OCI-LY7 (cell line): ENCODE measurements around the gene CHSY3. TPM values are rescaled to one million over a fixed set of nuclear protein-coding genes. Genes with fewer than 3 reads are reported as not detected.

ENCODE experiments used
- BruUV-seq: library from RNA; stranded (reverse); fragments of 400-500 nt; replicated peaks from 2 replicates; lab custom pipeline; 2021; lab: Mats Ljungman, UMichigan
- CTCF ChIA-PET: fragments of 300-600 bp; sonication (Branson Sonifier 250); formaldehyde crosslinking; loops from one replicate; lab custom pipeline; 2022; ENCODE audit warnings: antibody characterized with exemption; ENCODE audit not compliant: unreplicated experiment; lab: Charles Lee
- POLR2A ChIA-PET: fragments of 300-600 bp; sonication (Branson Sonifier 250); formaldehyde crosslinking; loops from one replicate; lab custom pipeline; 2022; ENCODE audit warnings: antibody characterized with exemption; lab: Charles Lee
- DNase-seq: peaks from one replicate; pipeline ENCODE4 v3.0.0-alpha.2; 2015; ENCODE audit warnings: low spot score
- H2AFZ ChIP-seq: fragments of 200-600 bp; sonication (generic), shearing (Covaris generic); 2 replicates; pipeline ENCODE4 v1.6.1; 2014; ENCODE audit warnings: mild to moderate bottlenecking, antibody characterized with exemption, low read length, moderate library complexity
- H3K27ac ChIP-seq: fragments of 200-600 bp; sonication (generic); 2 replicates; pipeline ENCODE4 v1.5.1; 2014; ENCODE audit warnings: mixed run types, low read depth, mild to moderate bottlenecking, moderate library complexity, low read length, inconsistent platforms; ENCODE audit not compliant: poor library complexity, severe bottlenecking
- H3K36me3 ChIP-seq: fragments of 200-600 bp; sonication (generic); 2 replicates; pipeline ENCODE4 v1.6.1; 2014; ENCODE audit warnings: mild to moderate bottlenecking, antibody characterized with exemption, low read length, moderate library complexity, mixed read lengths; ENCODE audit not compliant: insufficient read depth
- H3K4me1 ChIP-seq: fragments of 200-600 bp; sonication (generic); 2 replicates; pipeline ENCODE4 v1.5.1; 2014; ENCODE audit warnings: mild to moderate bottlenecking, low read length; ENCODE audit not compliant: insufficient read depth, poor library complexity, severe bottlenecking
- H3K4me2 ChIP-seq: fragments of 200-600 bp; sonication (generic); 2 replicates; pipeline ENCODE4 v1.6.1; 2014; ENCODE audit warnings: mild to moderate bottlenecking, low read length
- H3K4me3 ChIP-seq: fragments of 200-600 bp; sonication (generic); 2 replicates; pipeline ENCODE4 v1.5.1; 2014; ENCODE audit warnings: mild to moderate bottlenecking, low read depth, low read length; ENCODE audit not compliant: poor library complexity, severe bottlenecking
- H3K79me2 ChIP-seq: fragments of 200-600 bp; sonication (generic); 2 replicates; pipeline ENCODE4 v1.6.1; 2016; ENCODE audit warnings: low read depth, mild to moderate bottlenecking, low read length, moderate library complexity, mixed read lengths; ENCODE audit not compliant: insufficient read depth
- H3K9me2 ChIP-seq: fragments of 200-600 bp; sonication (generic); 2 replicates; pipeline ENCODE4 v1.6.1; 2016; ENCODE audit warnings: mild to moderate bottlenecking, low read length, mixed read lengths; ENCODE audit not compliant: insufficient read depth
- H3K9me3 ChIP-seq: fragments of 200-600 bp; sonication (generic); 2 replicates; pipeline ENCODE4 v1.6.1; 2014; ENCODE audit warnings: mild to moderate bottlenecking, mixed run types, low read length, mixed read lengths
- H4K20me1 ChIP-seq: fragments of 200-600 bp; sonication (generic); 2 replicates; pipeline ENCODE4 v1.6.1; 2014; ENCODE audit warnings: mild to moderate bottlenecking, antibody characterized with exemption, low read length, moderate library complexity, mixed read lengths; ENCODE audit not compliant: insufficient read depth
- CTCF ChIP-seq: fragments of 200-600 bp; sonication (generic); conservative IDR thresholded peaks from 2 replicates; pipeline ENCODE4 v1.5.1; 2014; ENCODE audit warnings: mild to moderate bottlenecking, antibody characterized with exemption, low read length, moderate library complexity, mixed read lengths
- EZH2phosphoT487 ChIP-seq: fragments of 200-600 bp; sonication (generic); IDR thresholded peaks from 2 replicates; pipeline ENCODE4 v1.6.1; 2018; ENCODE audit warnings: low read depth, borderline replicate concordance, mild to moderate bottlenecking, mixed run types, antibody characterized with exemption, low read length, moderate library complexity, mixed read lengths
- intact Hi-C: fragments of 100-400 bp; cut with micrococcal nuclease; formaldehyde crosslinking; loops from one replicate; pipeline ENCODE4 v1.10.0; 2022; ENCODE audit not compliant: unreplicated experiment
- total RNA-seq, 2 experiments: library from RNA; depleted of rRNA in 1 of 2; stranded (reverse); fragments of >200 nt in 1 of 2; shearing (Covaris generic) in 1 of 2; gene quantifications; 2 replicates each; pipeline ENCODE4 v1.2.3, GENCODE V29; 2014 to 2022

CHSY3 gene
- total RNA-seq, 2 experiments from 2014 or later: not detected

DNA sequence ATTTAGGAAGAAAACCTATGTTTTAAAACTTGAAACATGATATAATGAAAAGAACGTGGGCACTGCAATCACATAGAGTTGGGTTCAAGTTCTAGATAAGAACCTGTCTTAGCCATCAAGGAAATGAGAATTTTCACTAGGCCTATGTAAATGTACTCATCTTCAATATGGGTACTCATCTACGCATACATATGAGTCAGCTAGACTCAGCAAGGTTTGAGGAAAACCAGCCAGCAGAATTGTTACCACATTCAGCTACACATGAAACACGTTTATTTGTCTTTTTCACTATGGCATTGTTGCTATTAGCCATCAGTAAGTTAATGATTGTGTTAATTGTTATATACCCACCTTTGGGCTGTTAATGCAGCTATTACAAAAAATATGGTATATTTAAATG is 146.3 kb downstream of the CHSY3 start:
- no peaks in the 10 kb centered on the region for H3K79me2 ChIP-seq
- intact Hi-C loops: no loop called here
- no peaks in the 10 kb centered on the region for H4K20me1 ChIP-seq
- no peaks in the 10 kb centered on the region for H3K4me1 ChIP-seq
- no peak overlapping the region for H3K4me3 ChIP-seq
- DNase-seq: no peak
- H2AFZ ChIP-seq: no peak overlapping the region
- BruUV-seq: no TSS peak
- no peak overlapping the region for H3K27ac ChIP-seq
- no peak overlapping the region for H3K4me2 ChIP-seq
- TF ChIP-seq CTCF (no peak), EZH2phosphoT487 (no peak)
- ChIA-PET POLR2A (no interaction called here), CTCF (no interaction called here)
- no peaks in the 10 kb centered on the region for H3K9me2 ChIP-seq
- H3K36me3 ChIP-seq: no peaks in the 10 kb centered on the region
- no peaks in the 10 kb centered on the region for H3K9me3 ChIP-seq

GRCh38 chr5:130052752-130053151 is 148.5 kb downstream of the CHSY3 start:
- CTCF ChIA-PET: no interaction called here
- no peaks in the 10 kb centered on the region for H3K9me2 ChIP-seq
- no TSS peak for BruUV-seq

More at GRCh38 chr5:130052752-130053151, 148.5 kb downstream of the CHSY3 start:
- intact Hi-C loops: no loop called here
- no peaks in the 10 kb centered on the region for H3K9me3 ChIP-seq
- POLR2A ChIA-PET: no interaction called here
- no peak overlapping the region for H2AFZ ChIP-seq
- H3K4me1 ChIP-seq: no peaks in the 10 kb centered on the region
- no peaks in the 10 kb centered on the region for H3K79me2 ChIP-seq
- no peaks in the 10 kb centered on the region for H4K20me1 ChIP-seq
- no peak for DNase-seq
- H3K36me3 ChIP-seq: no peaks in the 10 kb centered on the region
- no peak overlapping the region for H3K27ac ChIP-seq
- no peak overlapping the region for H3K4me2 ChIP-seq
- H3K4me3 ChIP-seq: no peak overlapping the region
- TF ChIP-seq EZH2phosphoT487 (no peak), CTCF (no peak)
